Measurements from ENCODE around the gene TP73. TPM values are rescaled to one million over a fixed set of nuclear protein-coding genes. Genes with fewer than 3 reads are reported as not detected.

TP73 gene
- total RNA-seq, 1 experiment from 2014 or later, result 6.9 TPM

GRCh38 chr1:3660704-3661103 is 8.4 kb downstream of the TP73 start:
- H3K4me2 ChIP-seq, result no peak overlapping the region
- H3K79me2 ChIP-seq (ENCODE audit: low read depth), result no peaks in the 10 kb centered on the region
- CTCF ChIA-PET, result no interaction called here
- no peak overlapping the region for H2AFZ ChIP-seq
- H3K4me1 ChIP-seq (replicated peaks; ENCODE audit: insufficient read depth), result no peaks in the 10 kb centered on the region
- H3K36me3 ChIP-seq (ENCODE audit: low read depth), result no peaks in the 10 kb centered on the region
- H3K27me3 ChIP-seq (ENCODE audit: insufficient read depth, low read depth), result peaks cover 67% of the 10 kb centered on the region
- intact Hi-C loops (cut with micrococcal nuclease; ENCODE audit: unreplicated experiment), result no loop called here
- H4K20me1 ChIP-seq (ENCODE audit: insufficient read depth), result no peaks in the 10 kb centered on the region; the same call in 1 of the 2 replicates
- no peaks in the 10 kb centered on the region for H3K9me3 ChIP-seq (ENCODE audit: insufficient read depth, low read depth)
- no peaks in the 10 kb centered on the region for H3K9me2 ChIP-seq (ENCODE audit: insufficient read depth)
- no peak for DNase-seq
- H3K4me3 ChIP-seq, result no peak overlapping the region
- no TSS peak for BruUV-seq (replicated peaks)
- TF ChIP-seq CTCF (conservative IDR thresholded peaks at IDR 0.05) (no peak), EZH2 (IDR thresholded peaks at IDR 0.05; ENCODE audit: low read depth) (no peak)
- H3F3A ChIP-seq (ENCODE audit: insufficient read depth, low read depth), result 0 out of 2 replicates have a peak, but pooled peaks cover 4% of the 10 kb centered on the region
- H3K27ac ChIP-seq, result no peak overlapping the region
- POLR2A ChIA-PET (ENCODE audit: unreplicated experiment), result no interaction called here

GRCh38 chr1:3661631-3662030 is 9.3 kb downstream of the TP73 start:
- ChIA-PET CTCF (no interaction called here), POLR2A (ENCODE audit: unreplicated experiment) (no interaction called here)
- H2AFZ ChIP-seq, result no peak overlapping the region
- TF ChIP-seq CTCF (conservative IDR thresholded peaks at IDR 0.05) (no peak), EZH2 (IDR thresholded peaks at IDR 0.05; ENCODE audit: low read depth) (no peak)
- H3K9me3 ChIP-seq (ENCODE audit: insufficient read depth, low read depth), result no peaks in the 10 kb centered on the region
- no peak overlapping the region for H3K4me3 ChIP-seq
- no peak overlapping the region for H3K4me2 ChIP-seq
- intact Hi-C loops (cut with micrococcal nuclease; ENCODE audit: unreplicated experiment), result no loop called here
- DNase-seq, result no peak
- H3K79me2 ChIP-seq (ENCODE audit: low read depth), result no peaks in the 10 kb centered on the region
- H3K4me1 ChIP-seq (replicated peaks; ENCODE audit: insufficient read depth), result no peaks in the 10 kb centered on the region
- no TSS peak for BruUV-seq (replicated peaks)
- H3K27ac ChIP-seq, result no peak overlapping the region
- H3K36me3 ChIP-seq (ENCODE audit: low read depth), result no peaks in the 10 kb centered on the region
- H3F3A ChIP-seq (ENCODE audit: insufficient read depth, low read depth), result 0 out of 2 replicates have a peak, but pooled peaks cover 4% of the 10 kb centered on the region
- no peaks in the 10 kb centered on the region for H3K9me2 ChIP-seq (ENCODE audit: insufficient read depth)
- no peaks in the 10 kb centered on the region; the same call in 1 of the 2 replicates for H4K20me1 ChIP-seq (ENCODE audit: insufficient read depth)
- peaks cover 67% of the 10 kb centered on the region for H3K27me3 ChIP-seq (ENCODE audit: insufficient read depth, low read depth)

GRCh38 chr1:3662080-3662671 is 9.9 kb downstream of the TP73 start:
- H3K4me3 ChIP-seq, result no peak overlapping the region
- ChIA-PET POLR2A (ENCODE audit: unreplicated experiment) (no interaction called here), CTCF (no interaction called here)
- no peaks in the 10 kb centered on the region for H3K9me2 ChIP-seq (ENCODE audit: insufficient read depth)
- peaks cover 66% of the 10 kb centered on the region for H3K27me3 ChIP-seq (ENCODE audit: insufficient read depth, low read depth)
- H4K20me1 ChIP-seq (ENCODE audit: insufficient read depth), result no peaks in the 10 kb centered on the region; the same call in 1 of the 2 replicates
- DNase-seq, result no peak
- no peak overlapping the region for H3K27ac ChIP-seq
- H3K9me3 ChIP-seq (ENCODE audit: insufficient read depth, low read depth), result no peaks in the 10 kb centered on the region
- no peak overlapping the region for H2AFZ ChIP-seq
- no TSS peak for BruUV-seq (replicated peaks)
- 0 out of 2 replicates have a peak, but pooled peaks cover 4% of the 10 kb centered on the region for H3F3A ChIP-seq (ENCODE audit: insufficient read depth, low read depth)
- H3K36me3 ChIP-seq (ENCODE audit: low read depth), result no peaks in the 10 kb centered on the region
- no peak overlapping the region for H3K4me2 ChIP-seq
- intact Hi-C loops (cut with micrococcal nuclease; ENCODE audit: unreplicated experiment), result no loop called here
- H3K4me1 ChIP-seq (replicated peaks; ENCODE audit: insufficient read depth), result no peaks in the 10 kb centered on the region
- H3K79me2 ChIP-seq (ENCODE audit: low read depth), result no peaks in the 10 kb centered on the region
- TF ChIP-seq CTCF (conservative IDR thresholded peaks at IDR 0.05), result no peak
- TF ChIP-seq EZH2 (IDR thresholded peaks at IDR 0.05; ENCODE audit: low read depth), result no peak
